Thoracic aorta (tissue), 2 donors: ENCODE results near the gene MORF4L1. TPM values are rescaled to one million over a fixed set of nuclear protein-coding genes. Genes with fewer than 3 reads are reported as not detected.
A peak's percentile ranks its signal among the peaks of the same experiment; 100 is the strongest.
"Not testable (repeated sequence)": the region's sequence is repeated elsewhere in the genome, so short reads cannot be mapped to it uniquely, and the experiment has no call there.

Experiments
- ATAC-seq: fragments of 150-250 bp; one replicate; pipeline ENCODE4 v1.8.0; 2017; ENCODE audit warnings: low read depth; ENCODE audit not compliant: insufficient number of reproducible peaks, low FRiP score
- DNase-seq: peaks from one replicate; pipeline ENCODE4 v3.0.0-alpha.2; 2020; ENCODE audit warnings: low spot score
- H3K27ac ChIP-seq, 2 donors: fragments of 200-600 bp; sonication (generic); 1 replicate in 1 of 2; 2 replicates in 1 of 2; pipeline ENCODE4 v1.5.1; 2016; ENCODE audit warnings: mild to moderate bottlenecking in 2 of 2, moderate library complexity in 2 of 2
- H3K27me3 ChIP-seq: fragments of 200-600 bp; sonication (generic); replicated peaks from 2 replicates; pipeline ENCODE4 v1.6.0; 2016; ENCODE audit warnings: mild to moderate bottlenecking; ENCODE audit not compliant: insufficient read depth
- H3K36me3 ChIP-seq: fragments of 200-600 bp; sonication (generic); one replicate; pipeline ENCODE4 v1.5.1; 2016
- H3K4me1 ChIP-seq, 2 donors: fragments of 200-600 bp; sonication (generic); 1 replicate in 1 of 2; 2 replicates in 1 of 2; pipeline versions ENCODE4 v1.5.1 to v1.6.0; 2016; ENCODE audit warnings: low read depth in 2 of 2, mild to moderate bottlenecking in 1 of 2; ENCODE audit not compliant: control insufficient read depth in 1 of 2
- H3K4me3 ChIP-seq: fragments of 200-600 bp; sonication (generic); 2 replicates; pipeline ENCODE4 v1.5.1; 2016; ENCODE audit warnings: mild to moderate bottlenecking
- H3K9me3 ChIP-seq: fragments of 200-600 bp; sonication (generic); 2 replicates; pipeline ENCODE4 v1.5.1; 2016
- CTCF ChIP-seq: fragments of 200-600 bp; sonication (generic); IDR thresholded peaks from one replicate; pipeline ENCODE4 v1.5.1; 2019; ENCODE audit warnings: antibody characterized with exemption
- total RNA-seq, 2 donors: library from RNA; depleted of rRNA; stranded (reverse); fragments of >200 nt; gene quantifications; one replicate each; pipeline versions ENCODE4 v1.1.0 to v1.2.3, GENCODE V29; 2016

Gene MORF4L1
- total RNA-seq, 2 donors from 2014 or later = 330 to 355 TPM

GRCh38 chr15:78836333-78836732 is 36.4 kb upstream of the MORF4L1 start:
- Histone ChIP-seq H3K4me3 (no peak overlapping the region), H3K27ac (no peak overlapping the region), H3K9me3 (no peaks in the 10 kb centered on the region), H3K36me3 (no peaks in the 10 kb centered on the region), H3K27me3 (no peaks in the 10 kb centered on the region), H3K4me1 (peaks cover 8 to 34% of the 10 kb centered on the region in 2 donors)
- TF ChIP-seq CTCF = no peak
- no peak for ATAC-seq
- DNase-seq = no peak

- H3K9me3 ChIP-seq = no peaks in the 10 kb centered on the region
- H3K4me3 ChIP-seq = no peak overlapping the region
- no peak for TF ChIP-seq CTCF
- no peak for ATAC-seq
- H3K36me3 ChIP-seq = no peaks in the 10 kb centered on the region
- H3K27ac ChIP-seq = no peak overlapping the region
- no peak for DNase-seq
- H3K4me1 ChIP-seq = peaks cover 8 to 34% of the 10 kb centered on the region in 2 donors
- H3K27me3 ChIP-seq = no peaks in the 10 kb centered on the region
Measured at GRCh38 chr15:78837131-78837530, 35.6 kb upstream of the MORF4L1 start.

DNA sequence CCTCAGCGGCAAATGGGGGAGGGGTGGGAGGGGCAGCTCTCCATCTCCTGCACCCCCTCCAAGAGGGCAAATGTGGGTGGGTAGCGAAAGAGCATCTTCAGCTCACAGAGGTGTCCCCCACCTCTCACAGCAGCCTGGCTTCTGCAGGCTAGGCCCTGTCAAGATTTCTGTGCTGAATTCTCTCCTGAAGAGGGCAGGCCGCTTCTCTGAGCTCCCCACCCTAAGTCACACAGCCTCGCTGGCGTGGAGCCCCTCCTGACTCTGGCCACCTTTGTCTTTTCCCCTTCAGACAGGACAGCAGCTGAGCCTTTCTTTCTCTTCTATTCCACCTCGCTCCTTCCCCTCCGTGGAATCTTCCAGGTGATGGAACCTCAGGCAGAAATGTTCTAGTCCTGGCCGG is 35.1 kb upstream of the MORF4L1 start:
- no peak overlapping the region for H3K27ac ChIP-seq
- no peaks in the 10 kb centered on the region for H3K9me3 ChIP-seq
- no peaks in the 10 kb centered on the region for H3K36me3 ChIP-seq
- DNase-seq = no peak
- no peak overlapping the region for H3K4me3 ChIP-seq
- H3K4me1 ChIP-seq = peaks cover 8 to 34% of the 10 kb centered on the region in 2 donors
- ATAC-seq = no peak
- no peak for TF ChIP-seq CTCF
- H3K27me3 ChIP-seq = no peaks in the 10 kb centered on the region

DNA sequence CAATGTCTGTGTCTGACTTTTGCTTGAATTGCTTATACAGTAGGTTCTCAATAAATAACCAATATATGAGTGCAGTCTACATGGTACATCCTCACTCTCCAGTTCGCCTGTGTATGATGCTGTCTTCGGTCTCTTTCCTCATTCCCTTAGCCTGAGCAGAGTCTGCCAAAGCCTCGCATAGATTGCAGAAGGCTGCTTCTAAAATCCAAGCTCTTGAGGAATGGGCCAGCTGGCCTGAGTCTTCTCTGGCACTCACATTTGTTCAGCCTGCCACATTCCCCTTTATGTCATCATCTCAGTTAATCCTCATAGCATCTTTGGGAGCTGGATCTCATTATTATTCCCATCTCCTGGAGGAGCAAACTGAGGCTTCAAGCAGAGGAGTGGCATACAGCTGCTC is 34.2 kb upstream of the MORF4L1 start:
- peak overlapping the region in 1 of 2 donors; percentile 1 for H3K27ac ChIP-seq
- no peaks in the 10 kb centered on the region for H3K27me3 ChIP-seq
- DNase-seq = no peak
- ATAC-seq = no peak
- no peak overlapping the region for H3K4me3 ChIP-seq
- no peaks in the 10 kb centered on the region for H3K9me3 ChIP-seq
- H3K36me3 ChIP-seq = no peaks in the 10 kb centered on the region
- peaks cover 8 to 34% of the 10 kb centered on the region in 2 donors for H3K4me1 ChIP-seq
- no peak for TF ChIP-seq CTCF

GRCh38 chr15:78839151-78839550 is 33.5 kb upstream of the MORF4L1 start:
- DNase-seq, H3K27me3 ChIP-seq, ATAC-seq, H3K9me3 ChIP-seq, H3K4me3 ChIP-seq, H3K36me3 ChIP-seq, H3K27ac ChIP-seq: not testable (repeated sequence)
- peaks cover 8 to 34% of the 10 kb centered on the region in 2 donors for H3K4me1 ChIP-seq

- no peaks in the 10 kb centered on the region for H3K27me3 ChIP-seq
- DNase-seq = no peak
- peak overlapping the region in 1 of 2 donors; percentile 46 for H3K27ac ChIP-seq
- TF ChIP-seq CTCF = no peak
- ATAC-seq = peak; percentile 39
- H3K4me1 ChIP-seq = peaks cover 8 to 34% of the 10 kb centered on the region in 2 donors
- H3K4me3 ChIP-seq = no peak overlapping the region
- no peaks in the 10 kb centered on the region for H3K36me3 ChIP-seq
- H3K9me3 ChIP-seq = no peaks in the 10 kb centered on the region
Measured at GRCh38 chr15:78840661-78841375, 31.9 kb upstream of the MORF4L1 start.
